ENCODE data around the gene NECTIN1.

Gene NECTIN1

DNA sequence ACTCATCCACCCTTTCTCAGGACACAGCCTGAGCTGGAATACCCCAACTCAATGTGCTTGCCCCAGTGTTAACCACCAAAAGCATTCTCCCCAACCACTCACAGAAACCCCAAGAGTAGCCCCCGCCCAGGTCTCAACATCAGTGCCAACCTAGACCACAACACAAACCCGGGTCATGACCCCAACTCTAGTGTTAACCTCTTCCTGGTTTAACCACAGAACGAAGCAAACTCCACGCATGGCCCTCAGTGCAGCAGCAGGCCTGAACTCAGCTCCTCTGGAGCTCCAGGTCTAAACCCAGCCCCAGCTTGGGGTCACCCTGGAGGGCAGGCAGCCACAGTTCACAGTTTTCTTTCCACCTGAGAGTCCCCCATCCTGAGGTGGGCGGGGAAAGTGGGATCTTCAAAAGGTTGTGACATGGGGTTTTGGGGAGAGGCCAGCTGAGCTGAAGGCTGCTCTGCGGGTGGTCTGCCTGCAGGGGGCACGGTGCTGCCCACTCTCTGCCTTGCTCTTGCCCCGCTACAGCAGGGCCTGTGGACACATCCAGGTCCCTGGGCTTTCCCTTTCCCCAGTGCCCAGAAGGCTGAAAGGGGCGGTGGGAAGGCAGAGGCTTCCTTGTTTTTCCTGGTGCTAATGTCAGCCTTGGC, 37.9 kb downstream of the NECTIN1 start:
- DNase-seq = no peak

DNA sequence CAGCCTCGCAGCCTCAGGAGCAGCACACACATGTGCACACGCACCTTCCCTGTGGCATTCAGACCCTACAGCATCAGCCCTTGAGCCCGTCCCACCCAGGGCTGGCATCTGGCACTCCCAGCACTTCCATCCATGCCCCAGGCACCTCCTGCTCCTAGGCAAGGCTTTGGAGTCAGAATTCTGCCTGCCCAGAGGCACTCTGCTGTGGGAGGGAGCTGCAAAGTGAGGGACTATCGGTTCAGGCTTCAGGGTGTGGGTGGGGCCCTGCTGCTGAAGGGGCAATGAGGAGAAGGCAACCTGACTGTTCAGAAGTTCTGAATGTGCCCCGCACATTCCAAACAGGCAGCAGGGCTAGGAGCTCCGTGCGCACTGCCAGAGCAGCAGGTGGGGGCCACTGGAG, 39.7 kb downstream of the NECTIN1 start:
- no peak for DNase-seq

DNA sequence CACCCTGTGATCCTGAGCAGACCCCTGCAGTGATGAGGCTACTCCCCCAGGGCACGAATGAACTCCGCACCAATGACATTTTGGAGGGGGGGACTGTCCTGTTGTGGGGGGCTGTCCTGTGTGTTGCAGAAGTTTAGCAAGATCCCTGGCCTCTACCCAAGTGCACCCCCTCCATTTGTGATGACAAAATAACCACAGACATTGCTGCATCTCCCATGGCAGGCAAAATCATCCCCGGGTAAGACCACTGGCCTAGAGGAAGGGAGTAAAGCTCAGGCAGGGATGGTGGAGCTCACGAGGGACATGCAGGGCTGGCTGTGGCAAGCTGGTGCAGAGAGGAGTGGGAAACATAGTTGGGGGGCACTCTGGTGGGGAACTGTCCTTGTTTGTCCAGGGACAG, 40.6 kb downstream of the NECTIN1 start:
- no peak for DNase-seq

DNA sequence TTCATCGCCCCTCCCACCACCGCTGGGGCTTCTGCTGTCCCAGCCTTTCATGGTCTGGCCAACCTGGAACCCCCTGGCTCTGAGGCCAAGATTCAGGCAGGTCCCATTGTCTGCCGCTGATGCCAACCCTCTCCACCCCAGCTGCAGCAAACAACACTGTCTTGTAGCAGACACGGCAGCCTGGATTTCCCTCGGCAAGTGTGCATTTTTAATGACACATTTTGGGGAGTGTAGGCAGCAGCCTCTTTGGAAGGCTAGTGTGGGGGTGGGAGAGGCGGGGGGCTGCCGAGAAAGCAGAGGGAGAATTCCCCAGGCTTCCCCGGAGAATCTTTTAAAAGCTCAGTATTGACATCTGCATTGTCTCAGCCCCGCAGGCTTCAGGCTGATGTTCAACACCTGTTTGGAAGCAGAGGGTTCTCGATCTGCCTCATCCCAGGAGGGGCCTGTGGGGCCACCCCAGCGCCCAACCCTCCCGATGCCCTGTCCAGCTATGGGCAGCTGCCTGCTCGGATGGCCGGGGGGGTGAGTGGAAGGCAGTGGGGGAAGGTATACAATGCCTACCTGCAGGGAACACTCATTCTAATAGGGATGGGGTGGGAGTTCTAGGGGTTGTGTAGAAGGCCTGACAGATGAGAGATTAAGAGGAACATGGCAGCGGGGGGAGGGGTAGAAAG, 41.5 kb downstream of the NECTIN1 start:
- no peak for DNase-seq

DNA sequence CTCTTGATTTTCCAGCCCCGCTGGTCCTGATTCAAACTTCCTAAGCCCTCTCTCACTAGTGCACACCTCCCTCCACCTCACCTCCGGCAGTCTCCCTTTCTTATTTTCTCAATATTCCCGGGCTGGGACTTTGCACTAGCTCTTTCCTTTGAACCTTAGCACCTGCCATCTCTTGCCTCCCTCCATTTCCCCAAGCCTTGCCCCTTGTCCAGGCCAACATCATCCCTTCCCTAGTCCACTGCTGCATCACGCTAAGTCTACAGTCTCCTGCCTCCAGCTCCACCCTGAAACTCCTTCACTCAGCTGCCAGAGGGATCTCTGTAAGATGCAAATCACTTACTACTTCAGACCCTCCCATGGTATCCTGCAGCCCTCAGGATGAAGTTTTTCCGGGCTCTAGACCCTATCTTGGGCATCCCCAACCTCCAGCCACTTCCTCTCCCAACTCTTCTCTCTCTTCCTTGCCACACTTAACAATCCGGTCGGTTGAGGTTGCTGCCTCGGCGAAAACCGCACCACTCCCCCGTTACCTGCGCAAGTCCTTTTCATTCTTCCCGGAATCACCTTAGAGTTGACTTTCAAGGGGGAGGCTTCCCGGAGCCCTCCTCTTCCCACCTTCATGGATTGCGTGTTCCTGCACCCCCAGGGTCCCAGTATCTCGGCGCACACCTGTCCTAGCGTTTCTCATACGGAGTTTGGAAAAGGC, 42.7 kb downstream of the NECTIN1 start:
- no peak for DNase-seq

DNA sequence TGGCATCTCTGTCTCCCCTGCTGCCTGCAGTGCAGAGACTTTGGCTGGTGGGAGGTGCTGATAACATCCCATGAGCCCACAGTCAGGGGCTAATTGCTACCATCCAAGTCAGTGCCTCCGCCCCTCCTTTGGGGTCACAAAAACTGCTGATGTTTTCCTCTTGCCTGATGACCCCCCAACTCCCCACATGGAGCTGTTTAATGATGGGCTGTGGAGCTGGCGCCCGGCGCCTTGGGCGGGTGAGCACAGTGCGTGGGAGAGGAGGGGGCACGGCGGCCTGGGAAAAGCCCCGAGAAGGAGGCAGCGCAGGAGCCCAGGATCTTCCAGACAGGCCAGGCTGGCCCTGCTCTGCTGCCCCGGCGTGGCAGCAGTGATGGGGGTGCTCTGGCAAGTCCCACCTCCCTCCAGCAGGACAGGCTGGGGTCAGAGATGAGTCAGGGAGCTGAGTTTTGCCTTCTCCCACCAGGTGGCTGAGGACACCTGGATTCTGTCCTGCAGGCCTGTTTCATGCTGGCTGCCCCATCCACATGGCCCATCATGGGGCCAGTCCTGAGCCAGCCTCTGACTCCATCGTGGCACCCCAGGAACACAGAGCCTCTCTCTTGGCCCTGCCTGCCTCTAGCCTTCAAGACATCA, 43.8 kb downstream of the NECTIN1 start:
- no peak for DNase-seq

DNA sequence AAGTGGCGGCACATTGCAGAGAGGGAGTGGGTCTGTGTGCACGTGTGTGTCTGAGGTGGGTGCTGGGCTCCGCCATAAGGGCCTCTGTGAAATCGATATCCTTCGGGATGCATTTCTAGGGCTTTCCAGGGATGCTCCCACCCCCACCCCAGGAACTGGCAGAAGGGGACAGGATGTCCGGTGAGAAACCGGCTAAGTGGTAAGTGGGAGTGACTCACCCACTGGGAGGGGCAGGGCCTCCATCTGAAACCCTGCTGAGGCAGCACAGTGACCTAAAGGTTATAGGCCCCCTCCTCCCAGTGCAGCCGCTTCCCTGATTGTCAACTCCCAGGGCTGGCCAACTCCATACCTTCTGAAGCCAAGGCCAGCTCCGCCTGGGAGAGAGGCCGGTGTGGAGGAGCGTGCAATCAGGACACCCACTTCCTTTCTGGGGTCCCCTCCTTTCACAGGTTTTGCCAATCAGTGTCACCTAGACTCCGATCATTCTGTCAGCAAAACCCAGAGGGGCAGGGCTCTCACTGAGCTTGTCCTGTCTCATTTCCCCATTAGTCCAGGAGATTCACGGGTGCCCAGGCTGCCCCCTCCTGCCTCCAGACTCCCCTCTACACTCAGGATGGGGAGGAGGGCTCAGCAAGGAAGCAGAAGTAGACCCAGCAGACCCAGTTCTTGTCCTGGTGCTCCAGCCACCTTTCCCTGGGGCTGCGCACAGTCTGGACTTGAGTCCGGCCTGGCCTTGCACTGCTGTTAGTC, 44.5 kb downstream of the NECTIN1 start:
- DNase-seq = no peak

DNA sequence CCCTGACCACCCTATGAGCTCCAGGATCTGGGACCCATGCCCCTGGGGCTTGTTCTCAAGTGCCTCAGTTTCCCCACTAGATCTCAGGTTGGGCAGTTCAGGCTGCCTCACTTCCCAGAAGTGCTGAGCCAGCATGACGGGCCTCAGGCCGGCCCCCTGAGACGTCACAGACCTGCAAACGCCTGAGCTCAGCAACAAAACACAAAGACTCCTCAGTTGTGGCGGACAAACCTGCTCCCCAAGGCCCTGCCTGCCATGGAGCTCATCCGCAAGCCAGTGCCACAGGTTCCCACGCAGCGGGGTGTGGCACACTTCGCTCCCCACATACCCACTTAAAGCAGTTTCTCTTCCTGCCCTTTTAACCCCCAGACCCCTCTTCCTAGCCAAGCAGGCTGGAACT, 45.2 kb downstream of the NECTIN1 start:
- peak; percentile 49 for DNase-seq

DNA sequence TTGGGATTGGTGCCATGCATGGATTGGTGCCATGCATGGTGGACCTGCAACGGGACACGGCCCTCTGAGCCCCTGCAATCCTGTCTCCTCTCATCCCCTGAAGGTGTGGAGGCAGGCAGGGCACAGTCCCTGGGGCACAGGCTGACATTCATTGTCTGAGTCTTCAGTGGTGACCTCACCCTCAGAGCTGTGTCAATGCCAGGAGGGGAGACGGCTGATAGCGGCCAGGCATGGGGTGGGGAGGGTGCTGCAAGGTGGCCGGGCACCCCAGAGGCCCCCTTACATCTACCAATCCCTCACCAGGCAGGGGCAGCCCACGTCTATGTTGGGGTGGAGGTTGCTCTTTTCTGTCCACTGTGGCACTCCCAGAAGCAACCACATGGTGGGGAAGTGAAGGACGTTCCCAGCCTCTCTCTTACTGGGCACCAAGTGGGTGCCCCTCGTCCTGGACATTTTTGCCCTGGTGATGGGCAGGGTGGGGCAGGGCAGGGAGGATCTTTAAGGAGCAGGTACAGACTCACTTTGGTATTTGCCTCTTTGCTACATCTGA, 47.6 kb downstream of the NECTIN1 start:
- no peak for DNase-seq

DNA sequence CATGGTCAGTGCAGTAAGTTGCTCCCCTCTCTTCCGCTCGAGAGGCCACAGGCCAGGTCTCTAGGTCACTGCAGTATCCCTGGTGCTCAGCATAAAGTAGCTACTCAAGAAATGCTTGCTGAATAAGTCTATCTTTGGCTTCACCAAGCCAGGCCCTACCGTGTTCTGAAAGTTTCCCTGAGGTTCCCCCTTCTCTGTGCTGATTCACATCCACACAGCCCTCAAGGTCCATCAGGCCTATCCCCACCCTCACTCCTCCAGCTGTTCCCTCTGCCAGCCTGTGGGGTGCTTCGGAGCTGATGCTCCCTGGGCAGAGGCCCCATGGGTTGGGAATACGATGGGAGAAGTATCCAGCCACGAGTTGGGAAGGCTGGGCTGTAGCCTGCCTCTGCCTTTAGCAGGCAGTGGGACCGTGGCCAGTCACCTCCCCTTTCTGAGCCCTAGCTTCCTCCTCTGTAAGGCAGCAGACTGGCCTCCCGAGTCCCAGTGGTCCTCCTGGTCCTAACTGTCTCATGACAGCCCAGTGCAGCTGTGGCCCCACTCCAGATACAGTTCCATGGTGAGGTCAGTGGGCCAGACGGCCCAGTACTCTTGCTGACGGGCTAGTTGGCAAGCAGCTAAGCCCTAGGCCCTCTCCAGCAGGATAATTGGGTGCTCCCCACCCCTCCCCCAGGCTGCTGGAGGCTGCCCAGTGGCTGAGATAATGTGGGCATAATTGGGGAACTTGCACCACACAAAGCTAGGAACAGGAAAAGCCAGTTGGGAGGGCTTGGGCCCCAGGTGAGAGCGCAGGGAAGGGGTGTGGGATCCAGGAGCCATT, 48.2 kb downstream of the NECTIN1 start:
- no peak for DNase-seq

DNA sequence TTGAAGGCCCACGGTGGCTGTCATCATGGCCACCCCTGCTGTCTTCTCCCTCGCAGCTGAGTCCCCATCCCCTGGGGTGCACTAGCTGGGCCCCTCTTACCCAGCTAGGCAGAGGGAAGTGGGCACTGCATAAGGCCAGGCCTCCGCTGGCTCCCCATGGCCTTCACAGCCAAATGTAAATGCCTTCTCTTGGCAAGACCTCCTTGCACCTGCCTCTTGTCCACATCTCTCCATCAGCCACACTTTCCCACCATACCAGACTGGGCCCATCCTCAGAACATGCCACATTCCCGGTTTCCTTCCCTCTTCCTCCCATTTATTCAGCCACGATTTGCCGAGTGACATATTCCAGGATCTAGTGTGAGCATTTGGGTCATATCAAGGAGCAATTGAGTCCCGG, 49.7 kb downstream of the NECTIN1 start:
- no peak for DNase-seq

DNA sequence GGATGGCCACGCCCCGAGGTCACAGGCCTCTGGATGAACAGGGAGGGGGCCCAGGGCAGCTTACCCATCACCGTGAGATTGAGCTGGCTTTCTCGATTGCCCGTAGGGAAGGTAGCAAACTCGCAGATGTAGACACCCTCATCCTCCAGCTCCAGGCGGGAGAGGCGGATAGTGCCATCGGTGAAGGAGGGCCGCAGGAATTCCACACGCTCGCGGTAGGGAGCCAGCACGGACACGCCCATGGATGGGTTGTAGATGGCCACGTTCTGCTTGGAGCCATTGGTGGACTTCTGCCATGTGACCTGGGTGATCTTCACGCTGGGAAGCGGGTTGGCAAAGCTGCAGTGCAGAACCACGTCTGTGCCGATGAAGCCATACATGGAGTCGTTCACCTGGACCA, 50.6 kb downstream of the NECTIN1 start:
- DNase-seq = no peak

DNA sequence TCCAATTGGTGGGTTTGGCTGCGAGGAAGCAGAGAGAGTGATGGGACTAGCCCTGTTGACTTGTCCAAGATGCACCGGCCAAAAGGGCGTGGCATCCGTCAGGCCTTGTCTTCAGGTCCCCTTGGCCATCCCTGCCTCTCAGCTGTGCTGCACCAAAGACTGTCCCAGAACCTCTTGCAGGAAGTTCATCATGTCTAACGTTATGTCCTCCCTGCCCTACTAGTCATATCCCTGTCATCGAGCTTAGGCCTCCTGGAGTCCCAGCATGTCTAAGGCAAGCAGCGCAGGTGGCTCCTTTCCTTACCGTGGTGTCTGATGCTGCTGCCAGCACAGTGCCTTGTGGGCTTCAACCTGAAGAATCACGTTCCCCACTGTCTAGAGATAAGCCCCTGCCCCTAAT, 51.2 kb downstream of the NECTIN1 start:
- no peak for DNase-seq

DNA sequence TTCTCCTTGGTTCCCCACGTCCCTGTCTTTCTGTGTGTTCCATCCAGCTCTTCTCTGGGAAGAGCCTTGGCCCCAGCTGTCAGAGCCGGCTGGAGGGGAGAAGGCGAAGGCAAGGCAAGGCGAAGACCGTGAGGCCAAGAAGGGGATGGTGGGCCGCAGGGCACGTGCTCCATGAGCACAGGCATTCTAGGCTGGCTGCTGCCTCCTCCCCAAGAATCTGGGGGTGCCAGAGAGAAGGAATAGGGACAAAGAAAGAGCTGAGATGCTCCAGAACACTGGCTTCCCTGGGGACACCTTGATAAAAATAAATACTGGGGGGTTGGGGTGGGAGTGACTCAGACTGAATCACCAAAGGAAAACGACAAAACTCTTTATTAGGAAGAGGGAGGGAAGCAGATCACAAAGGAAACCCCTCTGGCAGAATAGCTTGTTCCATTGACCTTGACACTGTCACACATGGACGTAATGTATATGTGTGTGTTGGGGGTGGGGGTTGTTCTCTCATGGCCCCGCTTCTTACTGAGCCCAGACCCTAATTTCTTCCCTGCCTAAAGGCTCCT, 52.5 kb downstream of the NECTIN1 start:
- no peak for DNase-seq

DNA sequence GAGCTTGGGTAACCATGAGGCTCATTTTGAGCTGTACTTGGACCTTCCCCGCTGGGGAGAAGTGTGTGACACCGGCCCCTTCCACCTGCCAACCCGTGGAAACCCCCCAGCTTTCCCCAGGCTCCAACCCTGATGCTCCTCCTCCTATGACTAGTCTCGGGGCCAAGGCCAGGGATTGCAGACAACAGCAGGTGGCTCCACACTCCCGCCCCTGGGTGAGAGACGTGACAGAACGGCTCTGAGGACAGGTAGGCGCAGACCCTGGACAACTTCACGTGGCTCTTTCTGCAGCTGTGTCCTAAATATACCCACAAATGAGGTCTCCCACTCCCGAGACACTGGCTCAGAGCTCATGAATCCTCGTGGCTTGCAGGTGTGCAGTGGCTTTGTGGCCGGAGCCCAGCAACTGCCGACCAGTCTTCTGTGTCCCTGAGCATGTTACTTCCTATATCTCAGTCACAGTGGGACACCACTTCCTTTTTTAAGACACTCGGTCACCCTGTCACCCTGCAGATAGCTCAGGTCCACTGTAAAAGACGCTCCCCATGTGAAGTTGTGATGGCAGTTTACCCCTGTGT, 55.2 kb downstream of the NECTIN1 start:
- no peak for DNase-seq

DNA sequence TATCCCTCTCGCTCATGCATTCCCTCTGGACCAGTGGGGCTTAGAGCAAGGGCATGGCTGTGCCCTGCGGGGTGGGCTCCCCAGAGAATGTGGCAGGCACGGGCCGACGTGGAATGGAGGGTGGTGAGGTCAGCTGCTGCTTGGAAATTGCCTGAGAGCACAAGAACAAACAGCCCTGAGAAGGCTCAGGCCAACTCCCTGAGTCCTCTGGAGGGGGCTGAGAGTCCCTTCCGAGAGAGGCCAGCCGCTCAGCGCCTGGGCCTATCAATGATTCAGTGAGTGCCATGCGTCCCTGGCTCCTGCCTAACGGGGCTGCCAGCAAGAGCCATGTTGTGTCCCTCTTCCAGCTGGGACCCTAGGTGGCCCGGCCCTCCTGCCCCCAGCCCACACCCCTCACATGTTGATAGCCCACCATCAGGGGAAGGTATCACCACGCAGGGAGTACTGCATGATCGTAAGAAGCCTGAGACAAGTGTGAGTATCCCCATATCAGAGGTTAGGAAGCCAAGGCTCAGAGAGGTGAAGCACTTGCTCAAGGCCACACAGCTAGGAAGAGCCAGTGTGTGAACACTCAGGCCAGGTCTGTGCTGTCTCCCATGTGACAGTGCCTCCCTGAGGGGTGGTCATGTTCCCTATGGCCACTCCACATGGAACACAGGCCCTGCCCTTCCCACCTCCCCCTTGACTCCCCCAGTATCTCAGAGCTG, 55.8 kb downstream of the NECTIN1 start:
- no peak for DNase-seq

DNA sequence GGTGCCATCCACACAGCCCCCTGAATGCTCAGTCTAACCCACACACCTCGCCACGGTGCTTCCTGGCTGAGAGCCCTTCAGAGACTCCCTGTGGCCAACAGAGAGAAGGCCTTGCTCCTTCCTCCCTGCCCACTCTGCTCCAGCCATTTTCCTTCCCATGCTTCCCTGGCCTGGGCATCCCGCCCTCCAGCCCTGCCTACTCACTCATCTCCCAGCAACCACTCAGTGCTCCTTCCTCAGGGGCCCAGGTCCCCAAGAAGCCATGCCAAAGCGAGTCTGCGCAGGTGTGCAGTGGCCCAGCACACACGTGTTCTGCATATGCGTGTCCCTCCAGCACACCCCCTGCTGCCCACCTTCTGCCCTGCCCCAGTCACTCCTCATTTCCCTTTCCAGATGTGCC, 56.4 kb downstream of the NECTIN1 start:
- DNase-seq = no peak

DNA sequence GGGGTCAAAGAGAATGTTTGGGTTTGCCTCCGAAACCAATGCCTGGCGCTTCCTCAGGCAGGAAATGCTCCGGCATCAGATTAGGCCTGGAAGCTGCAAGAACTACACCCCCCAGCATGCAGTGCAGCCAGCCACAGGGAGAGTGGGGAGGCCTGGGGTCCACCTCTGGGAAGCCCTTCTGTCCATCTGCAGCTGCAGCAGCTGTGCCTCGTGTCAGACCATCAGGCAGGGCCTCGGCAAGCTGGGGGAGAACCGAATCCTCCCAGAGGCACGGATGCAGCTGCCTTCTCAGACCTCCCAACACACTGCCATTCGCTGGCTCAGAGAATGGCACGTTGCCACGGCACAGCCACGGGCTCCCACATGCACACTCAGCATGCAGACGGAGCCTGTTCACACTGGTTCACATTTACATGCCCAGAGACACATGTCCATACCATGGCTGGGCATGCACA, 57.4 kb downstream of the NECTIN1 start:
- DNase-seq = no peak

DNA sequence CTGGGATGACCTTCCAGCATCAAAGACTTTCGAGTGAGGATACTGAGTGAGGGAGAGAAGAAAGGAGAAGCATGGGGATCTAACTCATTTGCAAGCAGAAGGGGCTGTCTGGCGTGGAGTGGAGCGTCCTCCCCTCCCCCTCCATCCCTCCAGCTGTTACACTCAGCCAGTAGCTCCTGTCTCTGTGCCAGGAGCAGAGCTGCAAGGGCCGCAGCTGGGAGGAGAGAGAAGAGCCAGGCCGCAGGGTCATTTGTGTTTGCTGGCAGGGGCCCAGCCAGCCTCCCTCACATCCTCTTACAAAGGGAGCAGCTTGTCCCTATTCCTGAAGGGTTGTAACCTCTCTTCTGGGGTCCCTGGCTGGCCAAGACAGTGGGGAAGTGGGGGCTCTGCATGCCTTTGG, 57.9 kb downstream of the NECTIN1 start:
- DNase-seq = no peak

DNA sequence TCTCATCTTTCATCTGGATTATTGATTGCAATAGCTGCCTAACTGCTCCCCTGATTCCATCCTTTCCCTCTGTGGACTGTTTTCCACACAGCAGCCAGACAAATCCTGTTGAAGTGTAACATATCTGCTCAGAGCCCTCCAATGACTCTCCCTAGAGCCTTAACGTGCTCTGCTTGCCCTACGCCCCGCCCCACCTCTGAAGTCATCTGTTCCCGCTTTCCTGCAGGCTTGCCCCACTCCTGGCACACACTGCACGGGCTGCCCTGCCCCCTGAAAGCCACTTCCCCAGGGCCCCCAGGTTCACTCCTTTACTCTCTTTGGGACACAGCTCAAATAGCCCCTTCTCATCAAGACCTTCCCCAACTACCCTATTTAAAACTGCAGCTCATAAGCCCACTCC, 59.5 kb downstream of the NECTIN1 start:
- DNase-seq = no peak
